ENCODE results near the gene KDM4B. TPM values are rescaled to one million over a fixed set of nuclear protein-coding genes. Genes with fewer than 3 reads are reported as not detected.

The KDM4B gene
- total and polyA plus RNA-seq, 2 of the 8 experiments (the other 6 are each of a cell fraction or from before 2014, with no cell fraction given), result 12.0 to 31.9 TPM

DNA sequence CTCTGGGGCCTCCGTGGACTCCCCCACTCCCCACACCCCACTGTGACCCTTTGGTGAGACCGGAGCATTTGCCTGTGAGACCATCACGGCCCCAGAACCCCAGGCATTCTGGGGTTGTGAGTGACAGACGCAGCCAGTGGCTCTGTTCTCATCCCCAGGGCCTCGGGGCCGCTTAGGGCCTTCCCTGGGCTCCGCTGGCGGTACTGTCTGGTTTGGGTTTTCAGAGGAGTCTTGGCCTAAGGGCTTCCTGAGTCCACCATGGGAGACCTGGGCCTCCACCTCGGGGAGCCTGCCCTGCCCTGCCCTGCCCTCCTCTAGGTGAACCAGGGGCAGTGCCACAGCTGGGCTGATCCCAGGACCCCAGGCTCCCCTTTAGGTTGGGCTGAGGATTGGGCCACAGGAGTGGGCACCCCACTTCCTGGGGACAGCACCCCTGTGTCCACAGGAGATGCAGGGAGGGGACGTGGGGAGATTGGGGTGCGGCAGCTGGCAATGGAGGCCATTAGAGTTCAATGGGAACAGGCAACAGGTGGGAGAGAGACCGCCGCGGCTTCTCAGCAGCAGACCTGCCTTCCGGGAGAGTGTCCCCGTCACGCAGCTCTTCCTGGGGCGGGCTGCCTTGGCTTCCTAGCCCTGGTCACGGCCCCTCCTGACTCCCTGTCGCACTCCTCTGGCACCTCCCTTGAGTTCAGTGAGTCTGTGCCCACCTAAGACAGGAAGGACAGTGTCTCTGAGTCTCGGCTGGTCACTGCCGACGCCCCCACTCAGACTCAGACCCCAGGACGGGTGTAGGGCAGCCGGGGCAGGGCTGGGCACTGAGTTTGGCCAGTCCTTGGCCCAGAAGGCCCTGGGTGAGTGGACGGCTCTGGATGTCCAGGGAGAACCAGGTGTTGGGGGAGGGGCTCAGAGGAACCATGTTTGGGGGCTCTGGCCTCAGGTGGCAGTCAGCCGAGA lies 164.1 kb downstream of the KDM4B start (continued):
- TF ChIP-seq, protein P1, sequence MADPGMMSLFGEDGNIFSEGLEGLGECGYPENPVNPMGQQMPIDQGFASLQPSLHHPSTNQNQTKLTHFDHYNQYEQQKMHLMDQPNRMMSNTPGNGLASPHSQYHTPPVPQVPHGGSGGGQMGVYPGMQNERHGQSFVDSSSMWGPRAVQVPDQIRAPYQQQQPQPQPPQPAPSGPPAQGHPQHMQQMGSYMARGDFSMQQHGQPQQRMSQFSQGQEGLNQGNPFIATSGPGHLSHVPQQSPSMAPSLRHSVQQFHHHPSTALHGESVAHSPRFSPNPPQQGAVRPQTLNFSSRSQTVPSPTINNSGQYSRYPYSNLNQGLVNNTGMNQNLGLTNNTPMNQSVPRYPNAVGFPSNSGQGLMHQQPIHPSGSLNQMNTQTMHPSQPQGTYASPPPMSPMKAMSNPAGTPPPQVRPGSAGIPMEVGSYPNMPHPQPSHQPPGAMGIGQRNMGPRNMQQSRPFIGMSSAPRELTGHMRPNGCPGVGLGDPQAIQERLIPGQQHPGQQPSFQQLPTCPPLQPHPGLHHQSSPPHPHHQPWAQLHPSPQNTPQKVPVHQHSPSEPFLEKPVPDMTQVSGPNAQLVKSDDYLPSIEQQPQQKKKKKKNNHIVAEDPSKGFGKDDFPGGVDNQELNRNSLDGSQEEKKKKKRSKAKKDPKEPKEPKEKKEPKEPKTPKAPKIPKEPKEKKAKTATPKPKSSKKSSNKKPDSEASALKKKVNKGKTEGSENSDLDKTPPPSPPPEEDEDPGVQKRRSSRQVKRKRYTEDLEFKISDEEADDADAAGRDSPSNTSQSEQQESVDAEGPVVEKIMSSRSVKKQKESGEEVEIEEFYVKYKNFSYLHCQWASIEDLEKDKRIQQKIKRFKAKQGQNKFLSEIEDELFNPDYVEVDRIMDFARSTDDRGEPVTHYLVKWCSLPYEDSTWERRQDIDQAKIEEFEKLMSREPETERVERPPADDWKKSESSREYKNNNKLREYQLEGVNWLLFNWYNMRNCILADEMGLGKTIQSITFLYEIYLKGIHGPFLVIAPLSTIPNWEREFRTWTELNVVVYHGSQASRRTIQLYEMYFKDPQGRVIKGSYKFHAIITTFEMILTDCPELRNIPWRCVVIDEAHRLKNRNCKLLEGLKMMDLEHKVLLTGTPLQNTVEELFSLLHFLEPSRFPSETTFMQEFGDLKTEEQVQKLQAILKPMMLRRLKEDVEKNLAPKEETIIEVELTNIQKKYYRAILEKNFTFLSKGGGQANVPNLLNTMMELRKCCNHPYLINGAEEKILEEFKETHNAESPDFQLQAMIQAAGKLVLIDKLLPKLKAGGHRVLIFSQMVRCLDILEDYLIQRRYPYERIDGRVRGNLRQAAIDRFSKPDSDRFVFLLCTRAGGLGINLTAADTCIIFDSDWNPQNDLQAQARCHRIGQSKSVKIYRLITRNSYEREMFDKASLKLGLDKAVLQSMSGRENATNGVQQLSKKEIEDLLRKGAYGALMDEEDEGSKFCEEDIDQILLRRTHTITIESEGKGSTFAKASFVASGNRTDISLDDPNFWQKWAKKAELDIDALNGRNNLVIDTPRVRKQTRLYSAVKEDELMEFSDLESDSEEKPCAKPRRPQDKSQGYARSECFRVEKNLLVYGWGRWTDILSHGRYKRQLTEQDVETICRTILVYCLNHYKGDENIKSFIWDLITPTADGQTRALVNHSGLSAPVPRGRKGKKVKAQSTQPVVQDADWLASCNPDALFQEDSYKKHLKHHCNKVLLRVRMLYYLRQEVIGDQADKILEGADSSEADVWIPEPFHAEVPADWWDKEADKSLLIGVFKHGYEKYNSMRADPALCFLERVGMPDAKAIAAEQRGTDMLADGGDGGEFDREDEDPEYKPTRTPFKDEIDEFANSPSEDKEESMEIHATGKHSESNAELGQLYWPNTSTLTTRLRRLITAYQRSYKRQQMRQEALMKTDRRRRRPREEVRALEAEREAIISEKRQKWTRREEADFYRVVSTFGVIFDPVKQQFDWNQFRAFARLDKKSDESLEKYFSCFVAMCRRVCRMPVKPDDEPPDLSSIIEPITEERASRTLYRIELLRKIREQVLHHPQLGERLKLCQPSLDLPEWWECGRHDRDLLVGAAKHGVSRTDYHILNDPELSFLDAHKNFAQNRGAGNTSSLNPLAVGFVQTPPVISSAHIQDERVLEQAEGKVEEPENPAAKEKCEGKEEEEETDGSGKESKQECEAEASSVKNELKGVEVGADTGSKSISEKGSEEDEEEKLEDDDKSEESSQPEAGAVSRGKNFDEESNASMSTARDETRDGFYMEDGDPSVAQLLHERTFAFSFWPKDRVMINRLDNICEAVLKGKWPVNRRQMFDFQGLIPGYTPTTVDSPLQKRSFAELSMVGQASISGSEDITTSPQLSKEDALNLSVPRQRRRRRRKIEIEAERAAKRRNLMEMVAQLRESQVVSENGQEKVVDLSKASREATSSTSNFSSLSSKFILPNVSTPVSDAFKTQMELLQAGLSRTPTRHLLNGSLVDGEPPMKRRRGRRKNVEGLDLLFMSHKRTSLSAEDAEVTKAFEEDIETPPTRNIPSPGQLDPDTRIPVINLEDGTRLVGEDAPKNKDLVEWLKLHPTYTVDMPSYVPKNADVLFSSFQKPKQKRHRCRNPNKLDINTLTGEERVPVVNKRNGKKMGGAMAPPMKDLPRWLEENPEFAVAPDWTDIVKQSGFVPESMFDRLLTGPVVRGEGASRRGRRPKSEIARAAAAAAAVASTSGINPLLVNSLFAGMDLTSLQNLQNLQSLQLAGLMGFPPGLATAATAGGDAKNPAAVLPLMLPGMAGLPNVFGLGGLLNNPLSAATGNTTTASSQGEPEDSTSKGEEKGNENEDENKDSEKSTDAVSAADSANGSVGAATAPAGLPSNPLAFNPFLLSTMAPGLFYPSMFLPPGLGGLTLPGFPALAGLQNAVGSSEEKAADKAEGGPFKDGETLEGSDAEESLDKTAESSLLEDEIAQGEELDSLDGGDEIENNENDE (IDR thresholded peaks at IDR 0.05; ENCODE audit: insufficient replicate concordance, low read length), result no peak
- TF ChIP-seq RNF2 (IDR thresholded peaks at IDR 0.05; ENCODE audit: borderline replicate concordance, low read depth, low read length, missing control alignments, poor library complexity, severe bottlenecking) (no peak), CHD1 (IDR thresholded peaks at IDR 0.05; ENCODE audit: low read depth, low read length) (no peak), CEBPB (IDR thresholded peaks at IDR 0.05; ENCODE audit: low read depth, low read length) (no peak), EZH2 (IDR thresholded peaks at IDR 0.05; ENCODE audit: low read depth, low read length, severe bottlenecking) (no peak), GABPA (IDR thresholded peaks at IDR 0.05; ENCODE audit: borderline replicate concordance, insufficient read depth, low read length) (no peak), SIN3A (conservative IDR thresholded peaks at IDR 0.05 in 1 of 2, IDR thresholded peaks at IDR 0.05 in 1 of 2; ENCODE audit: low read depth in 1 of 2, low read length in 2 of 2) (no peak)
